GM21619 (cell line): ENCODE measurements around the gene APBB2.
"Not testable (repeated sequence)": the region's sequence is repeated elsewhere in the genome, so short reads cannot be mapped to it uniquely, and the experiment has no call there.

Source experiments
- ATAC-seq: cut with Tn5 transposase; IDR thresholded peaks from one replicate; pipeline ENCODE4 v1.9.1; 2021; ENCODE audit not compliant: unreplicated experiment

APBB2 gene

GRCh38 chr4:41029098-41029497 is 185.2 kb downstream of the APBB2 start:
- ATAC-seq: no peak

GRCh38 chr4:41028392-41029076 is 185.8 kb downstream of the APBB2 start:
- ATAC-seq: no peak

GRCh38 chr4:41026971-41027370 is 187.4 kb downstream of the APBB2 start:
- no peak for ATAC-seq

GRCh38 chr4:41025824-41026223 is 188.5 kb downstream of the APBB2 start:
- ATAC-seq: no peak

GRCh38 chr4:41024556-41025491 is 189.5 kb downstream of the APBB2 start:
- no peak for ATAC-seq

- no peak for ATAC-seq
Observed at GRCh38 chr4:41022116-41022515, 192.2 kb downstream of the APBB2 start.

- ATAC-seq: no peak
Observed at GRCh38 chr4:41015016-41015675, 199.2 kb downstream of the APBB2 start.

GRCh38 chr4:41014158-41014557 is 200.2 kb downstream of the APBB2 start:
- no peak for ATAC-seq

GRCh38 chr4:41013746-41014145 is 200.6 kb downstream of the APBB2 start:
- ATAC-seq: no peak

- ATAC-seq: no peak
Observed at GRCh38 chr4:41012911-41013310, 201.4 kb downstream of the APBB2 start.

- no peak for ATAC-seq
Observed at GRCh38 chr4:41012293-41012692, 202.0 kb downstream of the APBB2 start.

GRCh38 chr4:41009411-41009810 is 204.9 kb downstream of the APBB2 start:
- no peak for ATAC-seq

- no peak for ATAC-seq
Observed at GRCh38 chr4:41006141-41006540, 208.2 kb downstream of the APBB2 start.

GRCh38 chr4:41002309-41002708 is 212.0 kb downstream of the APBB2 start:
- ATAC-seq: no peak

GRCh38 chr4:41000356-41000755 is 214.0 kb downstream of the APBB2 start:
- no peak for ATAC-seq

- no peak for ATAC-seq
Observed at GRCh38 chr4:40998675-40999358, 215.5 kb downstream of the APBB2 start.

GRCh38 chr4:40995850-40996249 is 218.5 kb downstream of the APBB2 start:
- no peak for ATAC-seq

- not testable (repeated sequence) for ATAC-seq
Observed at GRCh38 chr4:40994321-40994720, 220.0 kb downstream of the APBB2 start.

GRCh38 chr4:40993296-40993693 is 221.0 kb downstream of the APBB2 start:
- ATAC-seq: not testable (repeated sequence)

GRCh38 chr4:40992472-40993295 is 221.7 kb downstream of the APBB2 start:
- ATAC-seq: peak; percentile 72
